ENCODE measurements around the gene ALX3.

DNA sequence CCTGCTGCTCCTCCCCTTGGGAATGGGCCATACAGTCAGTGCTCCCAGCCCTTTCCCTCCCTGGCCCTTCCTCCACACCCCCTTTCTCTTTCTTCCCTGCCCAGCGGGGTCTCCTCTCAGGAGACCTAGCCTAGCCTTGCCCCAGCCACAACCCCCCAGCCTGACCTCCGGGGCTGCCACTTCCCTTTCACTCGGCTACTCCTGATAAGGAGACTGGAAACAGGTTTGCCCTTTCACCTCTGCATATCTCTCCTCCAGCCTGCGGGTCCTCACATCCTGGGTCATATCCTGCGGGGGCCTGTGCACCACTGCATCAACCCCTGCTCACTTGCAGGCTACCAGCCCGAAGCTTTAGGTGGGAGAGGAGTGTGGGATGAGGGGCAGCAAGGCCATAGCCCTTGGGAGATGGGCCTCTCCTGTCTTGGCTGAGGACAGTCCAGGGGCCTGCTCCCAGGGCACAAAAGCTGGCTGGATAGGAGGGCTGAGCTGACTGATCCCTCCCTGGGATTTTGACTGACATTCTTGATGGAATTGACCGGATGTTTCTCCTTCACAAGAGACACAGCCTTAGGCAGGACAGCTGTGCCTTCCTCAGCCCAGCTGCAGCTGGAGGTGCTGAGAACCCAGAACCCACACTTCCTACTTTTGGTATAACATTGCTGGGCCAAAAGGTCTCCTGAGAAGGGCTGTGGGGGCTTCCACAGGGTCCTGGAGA is 19.2 kb upstream of the ALX3 start:
- TF ChIP-seq ZNF274 (IDR thresholded peaks at IDR 0.05; ENCODE audit: low read depth, low read length) (no peak), YY1 (IDR thresholded peaks at IDR 0.05; ENCODE audit: insufficient read depth, insufficient read length) (no peak), SUZ12 (IDR thresholded peaks at IDR 0.05; ENCODE audit: extremely low read depth, insufficient read depth, insufficient read length) (no peak)

All from NT2/D1 (cell line).